ENCODE results near the gene SLC36A3. TPM values are rescaled to one million over a fixed set of nuclear protein-coding genes. Genes with fewer than 3 reads are reported as not detected.

Gene SLC36A3
- total RNA-seq, 1 experiment from 2014 or later, result not detected

DNA sequence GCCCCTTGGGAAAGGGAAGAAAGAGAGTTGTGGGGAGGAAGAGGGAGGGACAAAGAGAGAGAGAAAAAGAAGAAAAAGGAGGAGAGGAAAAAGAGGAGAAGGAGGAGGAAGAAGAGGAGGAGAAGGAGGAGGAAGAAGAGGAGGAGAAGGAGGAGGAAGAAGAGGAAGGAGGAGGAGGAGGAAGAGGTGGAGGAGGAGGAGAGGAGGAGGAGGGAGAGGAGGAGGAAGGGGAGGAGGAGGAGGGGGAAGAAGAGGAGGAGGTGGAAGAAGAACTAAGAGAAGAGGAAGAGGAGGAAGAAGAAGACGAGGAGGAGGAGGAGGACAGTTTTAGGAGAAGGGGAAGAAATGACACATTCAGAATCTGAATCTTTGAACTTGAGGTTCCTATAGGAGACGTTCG lies 36.4 kb upstream of the SLC36A3 start:
- TF ChIP-seq REST (IDR thresholded peaks at IDR 0.05; ENCODE audit: low read depth) (no peak), CBX3 (IDR thresholded peaks at IDR 0.05; ENCODE audit: low read depth) (no peak), JUND (IDR thresholded peaks at IDR 0.05) (no peak), RAD21 (IDR thresholded peaks at IDR 0.05; ENCODE audit: low read depth) (no peak), MAX (IDR thresholded peaks at IDR 0.05) (no peak), ZFX (IDR thresholded peaks at IDR 0.05) (no peak), ELF1 (IDR thresholded peaks at IDR 0.05; ENCODE audit: borderline replicate concordance, low read depth) (no peak), YY1 (IDR thresholded peaks at IDR 0.05; ENCODE audit: extremely low read depth, insufficient replicate concordance, low read depth, low read length) (no peak), SRF (IDR thresholded peaks at IDR 0.05; ENCODE audit: low read depth) (no peak), SP1 (IDR thresholded peaks at IDR 0.05; ENCODE audit: low read depth) (no peak), POLR2A (IDR thresholded peaks at IDR 0.05; ENCODE audit: borderline replicate concordance, extremely low read depth, insufficient read depth, insufficient read length) (no peak), CEBPB (IDR thresholded peaks at IDR 0.05; ENCODE audit: low read depth) (no peak), SIN3A (IDR thresholded peaks at IDR 0.05; ENCODE audit: low read depth) (no peak), EGR1 (IDR thresholded peaks at IDR 0.05; ENCODE audit: low read depth) (no peak), TCF7L2 (IDR thresholded peaks at IDR 0.05; ENCODE audit: borderline replicate concordance, extremely low read depth, insufficient read depth, insufficient read length) (no peak)
- no peak overlapping the region for H3K9ac ChIP-seq (ENCODE audit: low read length)
- no peak for ATAC-seq
- no peak overlapping the region for H3K4me3 ChIP-seq (replicated peaks in 1 of 2; ENCODE audit: low read depth in 1 of 2, low read length in 2 of 2)
- intact Hi-C loops (cut with micrococcal nuclease), result no loop called here
- no peaks in the 10 kb centered on the region for H3K79me2 ChIP-seq (ENCODE audit: insufficient read depth, low read length)
- H3K27ac ChIP-seq (ENCODE audit: low read depth, low read length), result no peak overlapping the region
- no peak for DNase-seq (ENCODE audit: low read depth, low spot score)
- CTCF ChIA-PET, result no interaction called here
- no TSS peak for BruUV-seq (replicated peaks)
- no peaks in the 10 kb centered on the region for H3K9me2 ChIP-seq (ENCODE audit: insufficient read depth)
- POLR2A ChIA-PET, result no interaction called here
- H3K36me3 ChIP-seq (ENCODE audit: control insufficient read depth in 1 of 2, insufficient read depth in 2 of 2, low read length in 2 of 2), result no peaks in the 10 kb centered on the region
- no peaks in the 10 kb centered on the region for H3K9me3 ChIP-seq (ENCODE audit: control insufficient read depth in 1 of 2, insufficient read depth in 1 of 2, low read depth in 1 of 2, low read length in 2 of 2)
- H3K4me2 ChIP-seq (ENCODE audit: low read length), result no peak overlapping the region
- peaks cover 53% of the 10 kb centered on the region for H3K27me3 ChIP-seq (ENCODE audit: insufficient read depth, low read length)
- no peaks in the 10 kb centered on the region for H3K4me1 ChIP-seq (ENCODE audit: control insufficient read depth in 1 of 2, insufficient read depth in 2 of 2, low read length in 2 of 2)
- no peak overlapping the region for H2AFZ ChIP-seq (ENCODE audit: low read depth, low read length, poor library complexity, severe bottlenecking)
- H4K20me1 ChIP-seq (ENCODE audit: insufficient read depth), result no peaks in the 10 kb centered on the region
- RAD21 ChIA-PET (ENCODE audit: low non-redundant PET in 1 of 2, low total read pairs in 2 of 2, uncharacterized antibody in 2 of 2, unreplicated experiment in 2 of 2), result no interaction called here
